ENCODE measurements around the gene HCN3. TPM values are rescaled to one million over a fixed set of nuclear protein-coding genes. Genes with fewer than 3 reads are reported as not detected.

The HCN3 gene
- total RNA-seq, 1 experiment from 2014 or later = 1.8 TPM

DNA sequence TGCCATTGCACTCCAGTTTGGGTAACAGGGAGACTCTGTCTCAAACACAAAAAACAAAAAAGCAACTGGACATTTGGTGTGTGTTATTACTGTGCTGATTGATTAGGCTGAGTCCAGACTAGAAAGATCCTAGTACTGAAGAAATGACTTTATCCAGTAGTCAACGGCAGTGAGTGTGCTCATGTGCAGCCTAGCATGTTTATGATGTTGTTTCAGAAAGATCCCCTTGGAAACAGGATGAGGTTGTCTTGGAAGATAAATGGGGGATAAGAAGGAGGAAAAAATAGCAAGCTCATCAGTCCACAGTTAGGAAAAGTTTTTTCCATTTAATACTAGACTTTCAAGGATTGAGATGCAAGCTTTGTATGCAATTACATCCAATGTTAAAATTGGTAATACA is 57.7 kb downstream of the HCN3 start:
- DNase-seq (ENCODE audit: low read depth) = no peak

Other genes starting within 250 kb of the HCN3 start
- gene DCST2, start 243.7 kb upstream of the HCN3 start, total RNA-seq (2014; rRNA removed) = 0.11 and 0.13 TPM in 2 replicates
- gene DCST1, start 243.6 kb upstream of the HCN3 start, total RNA-seq (2014; rRNA removed) = not detected in 2 replicates
- gene ADAM15, start 226.1 kb upstream of the HCN3 start, total RNA-seq (2014; rRNA removed) = 82.4 and 86.7 TPM in 2 replicates
- gene EFNA4, start 213.7 kb upstream of the HCN3 start, total RNA-seq (2014; rRNA removed) = 8.0 and 8.7 TPM in 2 replicates
- gene EFNA3, start 198.6 kb upstream of the HCN3 start, total RNA-seq (2014; rRNA removed) = 1.7 and 2.1 TPM in 2 replicates
- gene EFNA1, start 149.6 kb upstream of the HCN3 start, total RNA-seq (2014; rRNA removed) = 0.23 TPM in 1 of 2 replicates, not detected in the other
- gene SLC50A1, start 141.6 kb upstream of the HCN3 start, total RNA-seq (2014; rRNA removed) = 24.7 and 31.8 TPM in 2 replicates
- gene DPM3, start 136.9 kb upstream of the HCN3 start, total RNA-seq (2014; rRNA removed) = 86.9 and 101 TPM in 2 replicates
- 95.3 and 96.7 TPM in 2 replicates for gene KRTCAP2, start 104.2 kb upstream of the HCN3 start, total RNA-seq (2014; rRNA removed)
- gene TRIM46, start 103.6 kb upstream of the HCN3 start, total RNA-seq (2014; rRNA removed) = 3.1 and 3.3 TPM in 2 replicates
- 17.4 and 26.4 TPM in 2 replicates for gene THBS3, start 69.6 kb upstream of the HCN3 start, total RNA-seq (2014; rRNA removed)
- gene MTX1, start 68.8 kb upstream of the HCN3 start, total RNA-seq (2014; rRNA removed) = 47.6 and 49.1 TPM in 2 replicates
- gene ENTREP3, start 22.0 kb upstream of the HCN3 start, total RNA-seq (2014; rRNA removed) = 7.8 and 15.6 TPM in 2 replicates
- 83.7 and 101 TPM in 2 replicates for gene SCAMP3, start 15.1 kb upstream of the HCN3 start, total RNA-seq (2014; rRNA removed)
- gene CLK2, start 4.0 kb upstream of the HCN3 start, total RNA-seq (2014; rRNA removed) = 23.7 and 26.9 TPM in 2 replicates
- not detected in 2 replicates for gene PKLR, start 24.0 kb downstream of the HCN3 start, total RNA-seq (2014; rRNA removed)
- 172 and 197 TPM in 2 replicates for gene FDPS, start 31.4 kb downstream of the HCN3 start, total RNA-seq (2014; rRNA removed)
- 41.6 and 43.3 TPM in 2 replicates for gene RUSC1, start 43.4 kb downstream of the HCN3 start, total RNA-seq (2014; rRNA removed)

Measured in LHCN-M2 (cell line).